Aortic smooth muscle cell (primary cell): ENCODE measurements around the gene STAT3. TPM values are rescaled to one million over a fixed set of nuclear protein-coding genes. Genes with fewer than 3 reads are reported as not detected.

Experiments used
- total RNA-seq: library from RNA; depleted of rRNA; stranded (reverse); fragments of >200 nt; gene quantifications from 2 replicates; pipeline ENCODE4 v1.2.3, GENCODE V29; 2014

Gene STAT3
- total RNA-seq = 104 and 126 TPM in 2 replicates

GRCh38 chr17:42388381-42389134 lies at the start of gene STAT3:
Gene STAT3 (minus strand): TSS chr17:42388442. CDS start chr17:42348516, 39,926 bp downstream.

GRCh38 chr17:42422958-42423712 lies 34.9 kb upstream of the STAT3 start, which contains the start of gene CAVIN1:
Gene CAVIN1 (minus strand): TSS chr17:42423256. CDS start chr17:42423097, 159 bp downstream.

GRCh38 chr17:42287977-42288802 lies 100.1 kb downstream of the STAT3 start, which contains the start of gene STAT5A:
Gene STAT5A (plus strand): TSS chr17:42288498. CDS start chr17:42289412, 914 bp downstream.

GRCh38 chr17:42276359-42276608 lies 112.0 kb downstream of the STAT3 start, which contains the start of gene STAT5B:
Gene STAT5B (minus strand): TSS chr17:42276391. CDS start chr17:42232127, 44,264 bp downstream.

Other genes with a start within 250 kb of the STAT3 start
- gene RAB5C, start 233.5 kb downstream of the STAT3 start, total RNA-seq = 70.9 and 84.6 TPM in 2 replicates
- not detected in 2 replicates for gene KCNH4, start 207.3 kb downstream of the STAT3 start, total RNA-seq
- not detected in 2 replicates for gene HCRT, start 203.0 kb downstream of the STAT3 start, total RNA-seq
- gene GHDC, start 193.9 kb downstream of the STAT3 start, total RNA-seq = 19.7 and 21.4 TPM in 2 replicates
- 18.4 and 23.0 TPM in 2 replicates for gene STAT5B, start 112.1 kb downstream of the STAT3 start, total RNA-seq
- gene STAT5A, start 99.9 kb downstream of the STAT3 start, total RNA-seq = 16.8 and 19.9 TPM in 2 replicates
- gene CAVIN1, start 34.8 kb upstream of the STAT3 start, total RNA-seq = 646 and 690 TPM in 2 replicates
- 79.3 and 90.8 TPM in 2 replicates for gene ATP6V0A1, start 70.4 kb upstream of the STAT3 start, total RNA-seq
- 44.9 and 46.9 TPM in 2 replicates for gene NAGLU, start 147.8 kb upstream of the STAT3 start, total RNA-seq
- 1.2 and 1.8 TPM in 2 replicates for gene HSD17B1, start 164.5 kb upstream of the STAT3 start, total RNA-seq
- 7.9 and 12.0 TPM in 2 replicates for gene COASY, start 173.7 kb upstream of the STAT3 start, total RNA-seq
- gene MLX, start 178.7 kb upstream of the STAT3 start, total RNA-seq = 34.8 and 42.1 TPM in 2 replicates
- 8.9 and 15.7 TPM in 2 replicates for gene PSMC3IP, start 189.3 kb upstream of the STAT3 start, total RNA-seq
- gene RETREG3, start 220.9 kb upstream of the STAT3 start, total RNA-seq = 50.7 and 55.1 TPM in 2 replicates
- 22.1 and 26.7 TPM in 2 replicates for gene TUBG1, start 221.2 kb upstream of the STAT3 start, total RNA-seq